ENCODE measurements around the gene LAMB4.

GRCh38 chr7:108079276-108079647 is 50.9 kb downstream of the LAMB4 start:
- TF ChIP-seq CTCF (IDR thresholded peaks at IDR 0.05; ENCODE audit: low read length) (no peak), EZH2 (optimal IDR thresholded peaks at IDR 0.05; ENCODE audit: low read depth, low read length) (no peak), EZH2phosphoT487 (IDR thresholded peaks at IDR 0.05; ENCODE audit: low read length) (no peak)
